GM23248 (cell line): Measurements from ENCODE around the gene LGALS8.

Experiments
- EZH2 ChIP-seq: fragments of 200-600 bp; sonication (generic); IDR thresholded peaks from 2 replicates; pipeline ENCODE4 v1.6.1; 2018; ENCODE audit warnings: antibody characterized with exemption, mild to moderate bottlenecking; ENCODE audit not compliant: insufficient read depth, poor library complexity, severe bottlenecking
- EZH2phosphoT487 ChIP-seq: fragments of 200-600 bp; sonication (generic); IDR thresholded peaks from 2 replicates; pipeline ENCODE4 v1.6.1; 2018; ENCODE audit warnings: antibody characterized with exemption, moderate library complexity, mild to moderate bottlenecking, low read depth; ENCODE audit not compliant: insufficient read depth

DNA sequence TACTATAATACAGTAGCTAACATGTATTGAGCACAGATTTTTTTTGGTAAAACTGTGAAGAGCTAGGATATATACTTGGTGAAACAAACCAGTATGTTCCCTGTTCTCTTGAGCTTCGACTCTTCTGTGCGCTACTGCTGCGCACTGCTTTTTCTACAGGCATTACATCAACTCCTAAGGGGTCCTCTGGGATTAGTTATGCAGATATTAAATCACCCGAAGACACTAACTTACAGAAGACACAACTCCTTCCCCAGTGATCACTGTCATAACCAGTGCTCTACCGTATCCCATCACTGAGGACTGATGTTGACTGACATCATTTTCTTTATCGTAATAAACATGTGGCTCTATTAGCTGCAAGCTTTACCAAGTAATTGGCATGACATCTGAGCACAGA, 24.7 kb downstream of the LGALS8 start:
- TF ChIP-seq EZH2phosphoT487 (no peak), EZH2 (no peak)
